Measurements from ENCODE around the gene IDH3G.
"Not testable (repeated sequence)": the region's sequence is repeated elsewhere in the genome, so short reads cannot be mapped to it uniquely, and the experiment has no call there.

The IDH3G gene

DNA sequence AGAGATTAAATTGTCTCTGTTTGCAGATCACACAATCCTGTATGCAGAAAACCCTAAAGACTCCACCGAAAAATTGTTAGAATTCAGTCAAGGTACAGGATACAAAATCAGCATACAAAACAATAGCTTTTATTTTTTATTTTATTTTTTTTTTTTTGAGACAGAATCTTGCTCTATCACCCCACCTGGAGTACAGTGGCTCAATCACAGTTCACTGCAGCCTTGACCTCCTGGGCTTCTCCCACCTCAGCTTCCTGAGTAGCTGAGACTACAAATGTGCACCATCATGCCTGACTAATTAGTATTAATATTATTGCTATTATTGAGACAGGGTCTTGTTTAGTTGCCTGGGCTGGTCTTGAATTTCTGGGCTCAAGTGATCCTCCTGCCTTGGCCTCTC, 39.0 kb downstream of the IDH3G start:
- DNase-seq (ENCODE audit: low read depth), result no peak

DNA sequence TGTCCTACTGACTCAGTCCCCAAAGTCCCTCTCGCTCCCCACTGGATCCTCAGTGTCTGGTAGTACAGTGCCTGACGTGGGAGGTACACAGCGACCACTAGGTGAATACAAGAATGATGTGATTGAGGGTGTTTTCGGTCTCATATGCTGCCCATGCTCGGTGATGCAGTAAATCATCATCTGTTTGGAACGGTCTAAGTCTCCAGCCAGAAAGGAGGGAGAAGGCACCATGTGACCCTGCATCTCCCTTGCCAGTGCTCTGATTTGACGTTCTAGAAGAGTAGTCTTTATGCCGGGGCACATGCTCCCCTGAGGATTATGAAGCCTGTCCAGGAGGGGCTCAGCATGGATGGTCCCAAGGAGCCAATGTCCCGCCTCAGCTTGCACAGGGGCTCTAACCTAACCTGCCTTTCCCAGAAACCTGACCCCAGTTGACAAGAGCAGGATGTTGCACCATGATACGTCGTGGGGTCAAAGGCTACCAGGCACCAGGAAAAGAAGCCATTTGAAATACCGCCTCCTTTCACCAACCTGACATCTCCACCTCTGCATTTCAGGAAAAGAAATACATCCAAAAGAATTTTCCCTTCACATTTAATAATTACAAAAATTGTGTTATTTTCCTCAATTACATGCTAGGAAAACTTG, 43.9 kb downstream of the IDH3G start:
- no peak for DNase-seq (ENCODE audit: low read depth)

DNA sequence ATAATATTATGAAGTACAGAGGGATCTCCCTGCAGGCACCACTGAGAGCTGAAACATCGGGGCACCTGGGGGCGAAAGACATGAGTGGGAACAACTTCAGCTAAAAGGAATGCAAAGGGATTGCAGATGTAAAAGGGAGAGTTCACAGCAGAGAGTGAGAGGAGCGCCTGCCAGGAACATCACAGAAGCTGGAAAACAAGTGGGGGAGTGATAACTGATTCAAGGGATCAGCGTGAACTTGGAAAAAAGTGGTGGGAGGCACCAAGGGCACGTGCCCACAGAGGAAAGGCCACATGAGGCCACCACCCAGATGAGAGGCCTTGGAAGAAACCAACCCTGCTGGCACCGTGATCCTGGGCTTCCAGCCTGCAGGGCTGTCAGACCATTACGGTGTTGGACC, 45.2 kb downstream of the IDH3G start:
- not testable (repeated sequence) for DNase-seq (ENCODE audit: low read depth)

DNA sequence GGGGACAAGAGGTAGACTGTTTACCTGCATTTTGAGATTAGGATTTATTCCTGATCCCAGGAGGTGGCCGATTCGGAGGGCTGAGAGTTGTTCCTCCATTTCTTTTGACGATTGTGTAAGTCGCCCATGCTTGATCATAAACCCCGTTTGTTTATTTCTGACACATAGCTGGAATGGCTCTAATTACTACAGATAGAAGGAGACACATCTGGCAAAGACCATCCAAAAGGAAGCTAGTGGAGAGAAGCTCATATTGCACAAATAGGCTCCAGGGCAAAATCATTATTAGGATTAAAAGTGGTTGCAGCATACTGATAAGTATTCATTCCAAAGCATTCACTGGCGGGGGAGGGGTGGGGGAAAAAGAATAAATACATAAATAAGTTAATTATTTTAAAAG, 47.2 kb downstream of the IDH3G start:
- DNase-seq (ENCODE audit: low read depth), result not testable (repeated sequence)

DNA sequence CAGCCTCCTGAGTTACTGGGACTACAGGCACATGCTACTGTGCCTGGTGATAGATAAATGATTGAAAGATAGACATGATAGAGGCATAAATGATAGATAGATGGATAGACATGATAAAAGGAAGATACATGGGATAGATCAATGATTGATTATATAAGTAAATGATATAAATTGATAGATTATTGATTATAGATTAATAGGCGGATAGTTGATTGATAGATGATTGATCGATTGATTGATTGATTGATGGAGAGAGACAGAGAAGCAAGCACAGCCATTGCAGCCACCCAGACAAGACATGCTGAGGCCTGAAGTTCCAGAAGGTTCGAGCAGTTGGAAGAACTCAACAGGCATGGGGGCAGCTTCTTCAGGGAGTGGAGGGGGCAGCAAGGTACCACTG, 47.8 kb downstream of the IDH3G start:
- DNase-seq (ENCODE audit: low read depth), result no peak

DNA sequence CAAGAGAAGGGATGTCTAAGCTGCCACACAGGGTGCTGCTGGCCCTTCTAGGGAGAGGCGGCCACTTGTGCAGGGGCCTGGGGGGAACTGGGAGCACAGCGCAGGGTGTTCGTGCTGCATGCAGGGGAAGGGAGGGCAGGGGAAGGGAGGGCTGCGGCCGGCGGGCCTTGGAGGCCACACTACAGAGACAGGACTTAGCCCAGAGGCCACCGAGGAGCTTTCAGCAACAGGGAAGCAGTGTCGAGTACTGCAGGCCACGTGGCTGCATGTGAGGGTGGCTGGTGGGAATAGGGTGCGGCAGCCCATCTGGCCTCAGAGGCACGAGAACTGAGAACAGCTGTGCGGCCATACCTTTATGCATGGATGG, 49.1 kb downstream of the IDH3G start:
- DNase-seq (ENCODE audit: low read depth), result not testable (repeated sequence)

DNA sequence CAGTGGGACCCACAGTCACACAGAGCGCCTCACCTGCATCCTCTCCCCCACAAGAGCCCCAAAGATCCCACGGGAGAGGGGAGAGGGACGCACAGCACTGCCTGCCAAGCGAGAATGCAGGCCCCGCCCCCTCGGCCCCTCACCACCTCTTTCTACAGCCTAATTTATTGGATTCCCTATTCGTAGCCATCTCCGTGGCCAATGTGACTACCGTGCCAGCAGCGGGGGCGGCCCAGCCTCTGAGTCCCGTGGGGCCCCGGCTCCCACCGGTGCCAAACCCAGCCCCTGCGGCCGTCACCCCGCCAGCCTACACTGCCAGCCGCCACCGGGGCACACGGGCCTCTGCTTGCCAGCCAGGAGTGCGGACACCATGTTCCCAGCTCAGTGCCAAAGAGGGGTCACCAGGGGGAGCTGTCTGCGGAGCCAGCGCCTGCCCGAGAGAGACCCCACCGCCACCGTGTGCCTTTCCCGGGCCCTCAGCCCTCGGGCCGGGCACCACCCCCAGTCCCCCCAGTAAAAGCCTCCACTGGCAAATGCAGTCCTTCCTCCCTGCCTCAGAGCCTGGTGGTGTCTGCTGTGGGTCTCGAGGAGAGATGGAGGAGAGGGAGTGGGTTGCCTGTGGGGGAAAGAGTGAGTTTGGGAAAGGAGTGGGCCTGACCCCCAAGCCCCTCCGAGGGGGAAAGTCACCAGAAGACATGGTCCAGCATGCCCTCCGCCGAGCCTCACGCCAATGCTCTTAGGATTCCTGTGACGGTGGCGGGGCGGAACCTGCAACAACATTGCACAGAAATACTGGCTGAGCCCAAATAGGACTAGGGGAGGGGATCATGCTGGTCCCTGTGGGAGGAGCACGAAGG, 49.7 kb downstream of the IDH3G start:
- DNase-seq (ENCODE audit: low read depth), result no peak

DNA sequence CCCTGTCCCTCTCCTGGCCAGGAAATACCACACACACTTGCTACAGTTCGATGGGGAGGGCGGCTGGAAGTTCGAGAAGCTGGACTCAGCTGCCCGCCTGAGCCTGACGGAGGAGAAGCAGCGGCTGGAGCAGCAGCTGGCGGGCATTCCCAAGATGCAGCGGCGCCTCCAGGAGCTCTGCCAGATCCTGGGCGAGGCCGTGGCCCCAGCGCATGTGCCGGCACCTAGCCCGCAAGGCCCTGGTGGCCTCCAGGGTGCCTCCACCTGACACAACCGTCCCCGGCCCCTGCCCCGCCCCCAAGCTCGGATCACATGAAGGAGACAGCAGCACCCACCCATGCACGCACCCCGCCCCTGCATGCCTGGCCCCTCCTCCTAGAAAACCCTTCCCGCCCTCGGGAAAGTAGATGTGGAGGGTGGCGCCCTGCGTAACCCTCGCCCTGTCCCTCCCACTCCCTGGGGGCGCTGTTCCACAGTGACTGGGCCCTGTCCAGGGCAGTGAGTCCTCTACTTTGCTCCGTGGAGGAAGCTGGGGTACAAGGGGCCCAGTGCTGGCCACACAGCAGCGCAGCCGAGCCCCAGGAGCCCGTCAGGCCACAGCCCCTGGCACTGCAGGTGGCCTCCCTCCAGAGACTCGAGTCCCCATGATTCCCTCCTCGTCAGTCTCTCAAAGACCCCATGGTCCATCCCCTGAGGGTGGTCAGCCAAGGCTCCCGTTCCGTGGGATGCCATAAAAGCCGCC, 50.5 kb downstream of the IDH3G start:
- not testable (repeated sequence) for DNase-seq (ENCODE audit: low read depth)

DNA sequence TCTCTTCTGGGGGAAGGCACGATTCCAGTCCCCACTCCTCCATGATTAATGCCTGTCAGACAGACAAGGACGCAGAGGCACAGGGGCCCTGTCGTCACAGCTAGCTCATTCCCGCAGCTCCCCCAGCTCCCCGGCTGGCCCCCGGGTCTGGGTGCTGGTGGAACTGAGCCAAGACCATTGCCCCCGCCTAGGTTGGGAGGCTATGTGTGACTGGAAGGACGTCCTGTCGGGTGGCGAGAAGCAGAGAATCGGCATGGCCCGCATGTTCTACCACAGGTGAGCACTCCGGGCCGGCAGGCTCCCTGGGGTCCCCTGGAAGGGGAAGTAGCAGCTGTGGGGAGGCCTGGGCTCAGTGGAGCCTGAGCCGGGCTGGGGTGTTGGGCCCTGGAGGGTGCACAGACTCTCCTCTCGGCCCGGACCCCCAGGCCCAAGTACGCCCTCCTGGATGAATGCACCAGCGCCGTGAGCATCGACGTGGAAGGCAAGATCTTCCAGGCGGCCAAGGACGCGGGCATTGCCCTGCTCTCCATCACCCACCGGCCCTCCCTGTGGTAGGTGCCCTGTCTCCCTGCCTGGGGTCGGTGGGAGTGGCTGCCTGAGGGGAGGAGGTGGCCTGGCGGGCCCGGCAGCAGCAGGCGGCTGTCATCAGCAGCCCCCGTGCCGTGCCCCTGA, 51.2 kb downstream of the IDH3G start:
- not testable (repeated sequence) for DNase-seq (ENCODE audit: low read depth)

DNA sequence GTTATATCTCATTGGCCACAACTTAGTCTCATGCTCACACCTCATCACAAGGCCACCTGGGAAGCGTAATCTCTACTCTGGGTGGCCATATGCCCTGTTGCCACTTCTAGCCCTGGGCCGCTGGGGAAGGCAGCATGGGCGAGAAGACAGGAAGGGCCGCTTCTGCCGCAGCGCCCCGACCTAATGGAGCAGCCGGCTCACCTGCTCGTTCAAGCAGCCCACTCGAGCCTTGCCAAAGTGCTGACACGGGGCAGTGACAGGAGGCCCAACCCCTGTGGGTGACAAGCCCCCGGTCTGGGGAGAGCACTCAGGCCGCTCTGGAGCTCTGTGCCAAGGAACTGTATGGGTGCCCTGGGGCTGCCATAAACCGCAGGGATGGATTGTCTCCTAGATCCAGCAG, 52.1 kb downstream of the IDH3G start:
- DNase-seq (ENCODE audit: low read depth), result not testable (repeated sequence)

DNA sequence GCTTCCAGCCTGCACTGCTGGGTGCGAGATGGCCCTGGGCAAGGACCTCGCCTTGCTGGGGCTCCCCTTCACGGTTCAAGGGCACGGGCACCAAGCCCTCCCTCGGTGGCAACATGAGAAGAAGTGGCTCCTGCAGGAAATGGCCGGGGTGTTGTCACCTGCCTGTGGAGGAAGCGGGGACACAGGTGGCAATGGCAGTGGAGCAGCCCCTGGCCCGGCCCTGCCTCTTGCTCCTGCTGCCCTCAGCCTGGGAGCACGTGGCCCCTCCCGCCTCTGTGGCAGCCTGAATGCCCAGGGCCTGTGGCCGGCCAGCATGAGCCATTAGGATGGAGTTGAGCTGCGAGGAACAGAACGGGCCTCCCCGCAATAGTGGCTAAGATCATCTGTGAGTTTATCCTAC, 52.7 kb downstream of the IDH3G start:
- no peak for DNase-seq (ENCODE audit: low read depth)

DNA sequence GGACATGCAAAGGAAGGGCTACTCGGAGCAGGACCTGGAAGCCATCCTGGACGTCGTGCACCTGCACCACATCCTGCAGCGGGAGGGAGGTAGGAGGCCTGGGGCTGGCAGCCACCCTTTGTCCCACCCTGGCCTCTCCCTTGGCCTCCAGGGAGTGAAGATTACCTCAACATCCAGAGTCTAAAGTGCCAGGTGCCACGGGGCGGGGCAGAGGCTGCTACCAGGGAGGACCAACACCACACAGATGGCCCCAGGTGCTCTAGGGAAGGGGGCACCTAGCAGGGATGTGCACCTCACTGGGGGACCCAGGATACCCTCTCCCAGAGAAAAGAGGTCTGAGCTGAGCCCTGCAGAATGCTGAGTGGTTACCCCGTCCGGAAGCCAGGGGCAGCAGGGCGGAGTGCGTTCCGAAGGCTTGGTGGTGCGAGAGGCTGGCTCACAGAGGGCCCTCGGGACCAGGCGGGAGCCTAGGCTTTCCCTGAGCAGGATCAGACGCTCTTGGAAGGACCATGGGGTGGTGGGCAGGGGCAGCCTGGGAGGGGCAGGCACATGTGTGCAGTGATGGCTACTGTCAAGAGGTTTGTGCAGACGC, 53.4 kb downstream of the IDH3G start:
- DNase-seq (ENCODE audit: low read depth), result no peak

DNA sequence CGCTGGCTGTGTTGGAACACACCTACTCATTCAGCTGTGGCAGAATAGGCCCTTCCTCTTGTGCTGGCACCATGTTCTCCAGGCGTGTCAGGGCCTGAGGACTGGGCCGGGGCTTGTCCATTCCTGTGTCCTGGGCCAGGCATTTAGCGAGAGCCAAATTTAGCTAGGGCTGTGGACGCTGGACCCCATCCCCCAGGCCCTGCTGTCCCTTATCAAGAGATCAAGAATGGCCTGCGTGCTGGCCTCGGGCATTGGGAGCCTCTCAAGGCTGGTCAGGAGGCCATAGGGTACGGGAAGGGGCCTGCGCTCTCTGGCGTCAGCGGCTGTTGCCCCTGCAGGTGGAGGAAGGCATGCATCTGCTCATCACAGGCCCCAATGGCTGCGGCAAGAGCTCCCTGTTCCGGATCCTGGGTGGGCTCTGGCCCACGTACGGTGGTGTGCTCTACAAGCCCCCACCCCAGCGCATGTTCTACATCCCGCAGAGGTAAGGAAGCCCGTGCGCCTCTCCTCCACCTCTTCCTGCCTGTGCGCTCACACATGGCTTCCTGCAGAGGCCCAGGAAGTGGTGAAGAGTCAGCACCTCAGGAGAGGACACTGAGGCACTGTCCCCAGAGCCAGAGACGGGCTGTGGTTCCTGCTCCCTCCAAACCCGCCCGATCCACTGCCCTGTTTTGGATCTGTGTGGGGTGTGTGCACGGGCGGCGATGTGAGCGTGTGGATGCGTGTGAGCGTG, 54.3 kb downstream of the IDH3G start:
- no peak for DNase-seq (ENCODE audit: low read depth)

DNA sequence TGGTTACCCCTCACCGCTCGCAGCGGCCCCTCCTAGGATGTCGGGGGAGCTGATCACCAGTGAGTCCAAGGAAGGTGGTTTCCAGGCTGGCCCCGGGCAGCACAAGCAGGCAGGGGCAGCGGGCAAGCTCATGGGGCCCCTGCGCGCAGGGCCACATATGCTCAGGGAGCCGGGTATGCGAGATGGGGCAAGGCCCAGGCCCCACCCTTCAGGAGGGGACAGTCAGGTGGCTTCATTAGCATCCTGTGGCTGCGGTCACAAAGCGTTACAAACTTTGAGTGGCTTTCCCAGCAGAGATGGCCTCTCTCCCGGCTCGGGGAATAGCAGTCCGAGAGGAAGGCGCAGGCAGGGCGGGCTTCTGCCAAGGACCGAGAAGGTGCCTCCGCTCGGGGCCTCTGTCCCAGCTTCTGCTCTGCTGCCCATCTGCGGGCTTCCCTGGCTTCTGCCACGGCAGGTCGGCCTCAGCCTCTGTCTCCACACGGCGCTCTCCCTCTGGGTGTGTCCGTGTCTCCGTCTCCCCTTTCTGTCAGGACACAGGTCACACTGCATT, 56.0 kb downstream of the IDH3G start:
- DNase-seq (ENCODE audit: low read depth), result no peak

DNA sequence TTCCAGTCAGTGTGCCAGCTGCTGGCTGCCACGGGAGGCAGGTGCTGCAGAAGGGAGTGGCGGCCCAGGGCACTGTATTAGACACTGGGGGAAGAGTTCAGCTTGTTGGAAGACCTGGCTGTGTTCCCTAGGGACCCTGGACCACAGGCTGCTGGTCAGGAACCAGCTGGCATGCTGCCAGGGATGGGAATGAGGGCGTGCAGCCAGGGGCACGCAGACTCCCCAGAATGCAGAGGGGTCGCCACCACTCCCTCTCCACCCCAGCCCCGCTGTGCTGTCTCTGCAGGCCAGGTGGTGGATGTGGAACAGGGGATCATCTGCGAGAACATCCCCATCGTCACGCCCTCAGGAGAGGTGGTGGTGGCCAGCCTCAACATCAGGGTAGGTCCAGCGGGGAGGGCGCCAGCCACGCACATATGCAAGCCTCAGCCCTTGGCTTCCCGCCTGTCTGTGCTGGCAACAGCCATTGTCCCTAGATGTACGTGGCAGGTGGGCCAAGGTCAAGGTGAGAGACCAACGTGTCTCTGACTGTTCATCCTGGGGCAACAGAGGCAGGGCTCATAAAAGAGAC, 57.2 kb downstream of the IDH3G start:
- DNase-seq (ENCODE audit: low read depth), result no peak

DNA sequence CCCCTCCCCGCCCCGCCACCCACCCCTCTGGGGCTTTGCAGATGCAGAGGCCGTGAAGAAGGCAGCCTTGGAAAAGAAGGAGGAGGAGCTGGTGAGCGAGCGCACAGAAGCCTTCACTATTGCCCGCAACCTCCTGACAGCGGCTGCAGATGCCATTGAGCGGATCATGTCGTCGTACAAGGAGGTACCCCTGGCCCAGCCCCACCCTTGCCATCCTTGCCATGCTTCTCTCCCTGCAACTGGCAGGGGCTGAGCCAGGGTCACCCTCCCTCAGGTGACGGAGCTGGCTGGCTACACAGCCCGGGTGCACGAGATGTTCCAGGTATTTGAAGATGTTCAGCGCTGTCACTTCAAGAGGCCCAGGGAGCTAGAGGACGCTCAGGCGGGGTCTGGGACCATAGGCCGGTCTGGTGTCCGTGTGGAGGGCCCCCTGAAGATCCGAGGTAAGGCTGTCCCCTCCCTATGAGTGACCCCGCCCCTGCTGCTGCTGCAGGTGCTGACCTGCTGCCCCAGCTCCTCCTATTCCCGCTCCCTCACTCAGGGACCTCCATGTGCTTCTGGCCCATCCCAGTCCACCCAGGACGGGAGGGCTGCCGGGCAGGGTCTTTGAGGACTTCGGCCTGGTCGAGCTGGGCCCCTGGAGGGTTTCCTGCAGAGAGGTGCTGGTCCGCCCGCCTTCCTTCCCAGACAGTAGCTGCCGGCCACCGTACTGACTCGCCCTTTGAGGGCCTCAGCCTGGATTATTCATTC, 57.9 kb downstream of the IDH3G start:
- no peak for DNase-seq (ENCODE audit: low read depth)

Data from stimulated activated CD8-positive, alpha-beta memory T cell treated with anti-CD3 and anti-CD28 coated beads, Interleukin-15, amount 100 ng/mL, for 24 hours (primary cell).